Esophagus squamous epithelium (tissue), 4 donors: ENCODE results near the gene SPON1.

ENCODE experiments used
- CTCF ChIP-seq, 6 experiments: fragments of 450-650 bp in 4 of 6; fragments of 200-600 bp in 2 of 6; sonication (generic) in 2 of 6; IDR thresholded peaks; one replicate each; pipeline ENCODE4 v1.5.1; 2016 to 2019; ENCODE audit warnings: antibody characterized with exemption in 6 of 6, mild to moderate bottlenecking in 4 of 6, moderate library complexity in 4 of 6
- POLR2A ChIP-seq, 4 donors: fragments of 450-650 bp; IDR thresholded peaks; one replicate each; pipeline ENCODE4 v1.6.1; 2017; ENCODE audit warnings: antibody characterized with exemption in 4 of 4, mild to moderate bottlenecking in 4 of 4, moderate library complexity in 3 of 4

GRCh38 chr11:13952221-13952620 lies 10.3 kb upstream of the SPON1 start:
- no peak for TF ChIP-seq POLR2A (IDR thresholded peaks at IDR 0.05)
- TF ChIP-seq CTCF (IDR thresholded peaks at IDR 0.05): no peak
